HG03439 (cell line): ENCODE data around the gene ZNF691.
"Not testable (repeated sequence)": the region's sequence is repeated elsewhere in the genome, so short reads cannot be mapped to it uniquely, and the experiment has no call there.

Source experiments
- ATAC-seq: cut with Tn5 transposase; IDR thresholded peaks from one replicate; pipeline ENCODE4 v1.9.1; 2021; ENCODE audit warnings: mild to moderate bottlenecking, moderate library complexity; ENCODE audit not compliant: unreplicated experiment

Gene ZNF691

GRCh38 chr1:42853116-42853884, 6.9 kb downstream of the ZNF691 start:
- no peak for ATAC-seq

- not testable (repeated sequence) for ATAC-seq
Observed at GRCh38 chr1:42856554-42856953, 10.1 kb downstream of the ZNF691 start.

GRCh38 chr1:42859366-42859765, 13.0 kb downstream of the ZNF691 start:
- ATAC-seq = not testable (repeated sequence)

GRCh38 chr1:42860339-42861013, 14.1 kb downstream of the ZNF691 start:
- no peak for ATAC-seq

- ATAC-seq = no peak
Observed at GRCh38 chr1:42861014-42861399, 14.6 kb downstream of the ZNF691 start.

- ATAC-seq = no peak
Observed at GRCh38 chr1:42866549-42866948, 20.1 kb downstream of the ZNF691 start.

- not testable (repeated sequence) for ATAC-seq
Observed at GRCh38 chr1:42868466-42868865, 22.1 kb downstream of the ZNF691 start.

GRCh38 chr1:42869254-42869653, 22.8 kb downstream of the ZNF691 start:
- ATAC-seq = not testable (repeated sequence)

- not testable (repeated sequence) for ATAC-seq
Observed at GRCh38 chr1:42869751-42870150, 23.3 kb downstream of the ZNF691 start.

- not testable (repeated sequence) for ATAC-seq
Observed at GRCh38 chr1:42873108-42873507, 26.7 kb downstream of the ZNF691 start.

- no peak for ATAC-seq
Observed at GRCh38 chr1:42873670-42874069, 27.3 kb downstream of the ZNF691 start.

- no peak for ATAC-seq
Observed at GRCh38 chr1:42876009-42876408, 29.6 kb downstream of the ZNF691 start.

- ATAC-seq = no peak
Observed at GRCh38 chr1:42877380-42877779, 31.0 kb downstream of the ZNF691 start.

- ATAC-seq = no peak
Observed at GRCh38 chr1:42880384-42880783, 34.0 kb downstream of the ZNF691 start.

GRCh38 chr1:42886046-42886739, 39.8 kb downstream of the ZNF691 start:
- no peak for ATAC-seq

- ATAC-seq = no peak
Observed at GRCh38 chr1:42886800-42887199, 40.4 kb downstream of the ZNF691 start.

- ATAC-seq = no peak
Observed at GRCh38 chr1:42887366-42887765, 41.0 kb downstream of the ZNF691 start.

- ATAC-seq = no peak
Observed at GRCh38 chr1:42888013-42888633, 41.7 kb downstream of the ZNF691 start.

- no peak for ATAC-seq
Observed at GRCh38 chr1:42889264-42889663, 42.9 kb downstream of the ZNF691 start.

GRCh38 chr1:42891465-42892138, 45.2 kb downstream of the ZNF691 start:
- no peak for ATAC-seq

GRCh38 chr1:42899960-42900359, 53.5 kb downstream of the ZNF691 start:
- ATAC-seq = not testable (repeated sequence)
